ENCODE results near the gene SUSD6.

The SUSD6 gene

GRCh38 chr14:69657950-69658355 is 46.6 kb downstream of the SUSD6 start:
- H3K4me3 Mint-ChIP-seq, result peak overlapping the region in 1 of 3 experiments; percentile 10
- TF ChIP-seq CTCF (IDR thresholded peaks at IDR 0.05; ENCODE audit: unreplicated experiment in 3 of 3), result no peak
- no peaks in the 10 kb centered on the region for H3K27me3 Mint-ChIP-seq (ENCODE audit: low read depth)
- peaks cover 34% of the 10 kb centered on the region for H3K4me1 Mint-ChIP-seq
- H3K27ac Mint-ChIP-seq, result peak overlapping the region; percentile 74 to 90 (median 88)
- H3K36me3 Mint-ChIP-seq (ENCODE audit: low read depth), result peaks cover 17% of the 10 kb centered on the region
- H3K9me3 Mint-ChIP-seq, result no peaks in the 10 kb centered on the region

GRCh38 chr14:69658664-69659261 is 47.4 kb downstream of the SUSD6 start:
- no peaks in the 10 kb centered on the region for H3K9me3 Mint-ChIP-seq
- H3K27me3 Mint-ChIP-seq (ENCODE audit: low read depth), result no peaks in the 10 kb centered on the region
- peak overlapping the region; percentile 74 to 90 (median 88) for H3K27ac Mint-ChIP-seq
- no peak overlapping the region for H3K4me3 Mint-ChIP-seq
- no peak for TF ChIP-seq CTCF (IDR thresholded peaks at IDR 0.05; ENCODE audit: unreplicated experiment in 3 of 3)
- peaks cover 17% of the 10 kb centered on the region for H3K36me3 Mint-ChIP-seq (ENCODE audit: low read depth)
- H3K4me1 Mint-ChIP-seq, result peaks cover 42% of the 10 kb centered on the region

GRCh38 chr14:69660344-69661193 is 49.2 kb downstream of the SUSD6 start:
- Mint-ChIP-seq H3K4me3 (no peak overlapping the region), H3K36me3 (ENCODE audit: low read depth) (peaks cover 17% of the 10 kb centered on the region), H3K27ac (peak overlapping the region in 1 of 3 experiments; percentile 65), H3K27me3 (ENCODE audit: low read depth) (no peaks in the 10 kb centered on the region), H3K4me1 (peaks cover 50% of the 10 kb centered on the region), H3K9me3 (no peaks in the 10 kb centered on the region)
- TF ChIP-seq CTCF (IDR thresholded peaks at IDR 0.05; ENCODE audit: unreplicated experiment in 3 of 3), result no peak

GRCh38 chr14:69661194-69661537 is 49.8 kb downstream of the SUSD6 start:
- Mint-ChIP-seq H3K4me1 (peaks cover 56% of the 10 kb centered on the region), H3K36me3 (ENCODE audit: low read depth) (peaks cover 17% of the 10 kb centered on the region), H3K9me3 (no peaks in the 10 kb centered on the region), H3K4me3 (no peak overlapping the region), H3K27me3 (ENCODE audit: low read depth) (no peaks in the 10 kb centered on the region), H3K27ac (peak overlapping the region in 1 of 3 experiments; percentile 58)
- no peak for TF ChIP-seq CTCF (IDR thresholded peaks at IDR 0.05; ENCODE audit: unreplicated experiment in 3 of 3)

GRCh38 chr14:69662636-69663299 is 51.4 kb downstream of the SUSD6 start:
- Mint-ChIP-seq H3K36me3 (ENCODE audit: low read depth) (peaks cover 17% of the 10 kb centered on the region), H3K27me3 (ENCODE audit: low read depth) (no peaks in the 10 kb centered on the region), H3K4me3 (no peak overlapping the region), H3K4me1 (peaks cover 64% of the 10 kb centered on the region), H3K27ac (peak overlapping the region in 2 of 3 experiments; percentile 56 to 68), H3K9me3 (no peaks in the 10 kb centered on the region)
- no peak for TF ChIP-seq CTCF (IDR thresholded peaks at IDR 0.05; ENCODE audit: unreplicated experiment in 3 of 3)

Measured in nephron (organoid).